Stimulated activated naive B cell treated with anti-CD40 and anti-IgM and Interleukin-4, amounts not matched to agents 10 μg/mL and 1 μg/mL and 100 μg/mL, for 72 hours (primary cell): ENCODE data around the gene CENPS.

Experiments
- ATAC-seq, 2 donors: fragments of 150-1000 bp; cut with Tn5 transposase; replicated peaks; 2 replicates each; pipeline ENCODE4 v1.10.0; 2021; ENCODE audit warnings: moderate library complexity in 1 of 2
- DNase-seq: peaks from one replicate; pipeline ENCODE4 v3.0.0; 2021
- H3K27ac Mint-ChIP-seq: one replicate; pipeline ENCODE4 v1.8.0; 2022; ENCODE audit warnings: mild to moderate bottlenecking, mixed read lengths
- H3K27me3 Mint-ChIP-seq, 2 donors: one replicate each; pipeline ENCODE4 v1.8.0; 2022; ENCODE audit warnings: mixed read lengths in 2 of 2
- H3K36me3 Mint-ChIP-seq, 2 donors: one replicate each; pipeline ENCODE4 v1.8.0; 2022; ENCODE audit warnings: mixed read lengths in 2 of 2, mild to moderate bottlenecking in 1 of 2
- H3K4me1 Mint-ChIP-seq, 2 donors: one replicate each; pipeline ENCODE4 v1.8.0; 2022; ENCODE audit warnings: mixed read lengths in 2 of 2, mild to moderate bottlenecking in 1 of 2
- H3K4me3 Mint-ChIP-seq, 2 donors: one replicate each; pipeline ENCODE4 v1.8.0; 2022; ENCODE audit warnings: mild to moderate bottlenecking in 2 of 2, mixed read lengths in 2 of 2, moderate library complexity in 1 of 2
- H3K9me3 Mint-ChIP-seq, 2 donors: one replicate each; pipeline ENCODE4 v1.8.0; 2022; ENCODE audit warnings: mixed read lengths in 2 of 2, mild to moderate bottlenecking in 1 of 2

Gene CENPS

GRCh38 chr1:10475510-10475909 is 45.3 kb downstream of the CENPS start:
- Mint-ChIP-seq H3K4me3 (peak overlapping the region; percentile 94 to 97), H3K27me3 (no peaks in the 10 kb centered on the region), H3K27ac (peak overlapping the region; percentile 94), H3K4me1 (peaks cover 15 to 47% of the 10 kb centered on the region in 2 donors), H3K9me3 (peaks cover 0 to 2% of the 10 kb centered on the region in 2 donors), H3K36me3 (peaks cover 4 to 9% of the 10 kb centered on the region in 2 donors)
- DNase-seq (no peak), ATAC-seq (peak in 1 of 2 donors; percentile 3)

- no peak for DNase-seq
- no peak overlapping the region for H3K27ac Mint-ChIP-seq
- peaks cover 0 to 2% of the 10 kb centered on the region in 2 donors for H3K9me3 Mint-ChIP-seq
- peaks cover 14 to 25% of the 10 kb centered on the region in 2 donors for H3K4me1 Mint-ChIP-seq
- ATAC-seq: no peak
- H3K27me3 Mint-ChIP-seq: no peaks in the 10 kb centered on the region
- H3K4me3 Mint-ChIP-seq: no peak overlapping the region
- peaks cover 4 to 14% of the 10 kb centered on the region in 2 donors for H3K36me3 Mint-ChIP-seq
Measured at GRCh38 chr1:10479296-10479695, 49.1 kb downstream of the CENPS start.

DNA sequence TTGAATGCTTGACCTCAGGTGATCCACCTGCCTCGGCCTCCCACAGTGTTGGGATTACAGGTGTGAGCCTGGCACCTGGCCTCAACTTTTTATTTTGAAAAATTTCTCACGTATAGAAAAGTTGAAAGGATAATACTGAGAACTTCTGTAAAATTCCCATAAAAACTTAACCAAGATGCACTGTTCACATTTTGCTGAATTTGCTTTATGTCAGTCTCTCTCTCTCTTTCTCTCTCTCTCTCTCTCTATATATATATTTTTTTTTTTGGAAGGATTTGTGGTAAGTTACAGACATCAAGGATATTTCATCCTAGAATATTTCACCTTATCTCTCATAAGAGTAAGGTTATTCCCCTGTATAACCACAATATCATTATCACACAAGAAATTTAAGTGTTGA is 50.4 kb downstream of the CENPS start:
- Mint-ChIP-seq H3K36me3 (peaks cover 9 to 18% of the 10 kb centered on the region in 2 donors), H3K9me3 (no peaks in the 10 kb centered on the region), H3K27ac (no peak overlapping the region), H3K4me3 (no peak overlapping the region), H3K27me3 (no peaks in the 10 kb centered on the region), H3K4me1 (peaks cover 17 to 23% of the 10 kb centered on the region in 2 donors)
- ATAC-seq (no peak), DNase-seq (no peak)

GRCh38 chr1:10484521-10484920 is 54.3 kb downstream of the CENPS start:
- ATAC-seq (no peak), DNase-seq (no peak)
- peaks cover 15 to 24% of the 10 kb centered on the region in 2 donors for H3K36me3 Mint-ChIP-seq
- peaks cover 13% of the 10 kb centered on the region in 2 donors for H3K4me1 Mint-ChIP-seq
- H3K4me3 Mint-ChIP-seq: no peak overlapping the region
- H3K27ac Mint-ChIP-seq: no peak overlapping the region
- H3K9me3 Mint-ChIP-seq: no peaks in the 10 kb centered on the region
- no peaks in the 10 kb centered on the region for H3K27me3 Mint-ChIP-seq

GRCh38 chr1:10489291-10490055 is 59.2 kb downstream of the CENPS start:
- Mint-ChIP-seq H3K4me1 (peaks cover 23 to 31% of the 10 kb centered on the region in 2 donors), H3K4me3 (peak overlapping the region; percentile 28 to 34), H3K27me3 (no peaks in the 10 kb centered on the region), H3K9me3 (no peaks in the 10 kb centered on the region), H3K27ac (peak overlapping the region; percentile 77), H3K36me3 (peaks cover 16 to 30% of the 10 kb centered on the region in 2 donors)
- ATAC-seq (peak; percentile 83 to 89), DNase-seq (peak; percentile 19)

GRCh38 chr1:10490286-10490970 is 60.2 kb downstream of the CENPS start:
- H3K36me3 Mint-ChIP-seq: peaks cover 11 to 23% of the 10 kb centered on the region in 2 donors
- no peak overlapping the region for H3K4me3 Mint-ChIP-seq
- H3K27ac Mint-ChIP-seq: peak overlapping the region; percentile 37
- H3K27me3 Mint-ChIP-seq: no peaks in the 10 kb centered on the region
- no peak for DNase-seq
- H3K9me3 Mint-ChIP-seq: no peaks in the 10 kb centered on the region
- no peak for ATAC-seq
- H3K4me1 Mint-ChIP-seq: peaks cover 27 to 33% of the 10 kb centered on the region in 2 donors
